Glomerular endothelial cell (primary cell): ENCODE results near the gene TMEFF1. TPM values are rescaled to one million over a fixed set of nuclear protein-coding genes. Genes with fewer than 3 reads are reported as not detected.
"Not testable (repeated sequence)": the region's sequence is repeated elsewhere in the genome, so short reads cannot be mapped to it uniquely, and the experiment has no call there.

Experiments
- DNase-seq: peaks from one replicate; pipeline ENCODE4 v3.0.0-alpha.2; 2011; ENCODE audit warnings: low read depth, low spot score; ENCODE audit errors: extremely low read depth
- total RNA-seq: library from RNA; depleted of rRNA; stranded (reverse); fragments of >200 nt; gene quantifications from 2 replicates; pipeline ENCODE4 v1.2.3, GENCODE V29; 2015

The TMEFF1 gene
- total RNA-seq, 1 donor from 2014 or later: 35.1 TPM

DNA sequence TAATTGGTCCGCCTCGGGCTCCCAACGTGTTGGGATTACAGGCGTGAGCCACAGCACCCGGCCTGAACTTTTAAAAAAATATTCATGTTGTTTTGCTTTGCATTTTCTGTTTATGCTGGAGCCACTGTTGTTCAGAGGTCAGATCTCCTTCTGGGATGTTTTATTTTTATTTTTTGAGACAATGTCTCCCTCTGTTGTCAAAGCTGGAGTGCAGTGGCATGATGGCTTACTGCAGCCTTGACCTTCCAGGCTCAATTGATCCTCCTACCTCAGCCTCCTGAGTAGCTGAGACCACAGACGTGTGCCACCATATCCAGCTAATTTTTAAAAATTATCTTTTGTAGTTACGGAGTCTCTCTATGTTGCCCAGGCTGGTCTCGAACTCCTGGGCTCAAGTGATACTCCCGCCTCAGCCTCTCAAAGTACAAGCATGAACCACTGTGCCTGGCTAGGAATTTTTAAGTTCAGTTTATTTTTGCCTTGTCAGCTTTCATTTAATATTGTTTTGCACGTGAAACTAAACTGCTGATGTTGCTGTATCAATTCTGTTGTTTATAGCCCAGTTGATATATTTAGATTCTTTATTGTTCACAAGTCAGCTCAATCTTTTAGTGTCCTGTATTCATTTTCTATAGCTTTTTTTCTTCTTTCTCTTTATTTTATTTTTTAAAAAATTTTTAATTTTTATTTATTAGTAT lies 13.7 kb downstream of the TMEFF1 start:
- no peak for DNase-seq

DNA sequence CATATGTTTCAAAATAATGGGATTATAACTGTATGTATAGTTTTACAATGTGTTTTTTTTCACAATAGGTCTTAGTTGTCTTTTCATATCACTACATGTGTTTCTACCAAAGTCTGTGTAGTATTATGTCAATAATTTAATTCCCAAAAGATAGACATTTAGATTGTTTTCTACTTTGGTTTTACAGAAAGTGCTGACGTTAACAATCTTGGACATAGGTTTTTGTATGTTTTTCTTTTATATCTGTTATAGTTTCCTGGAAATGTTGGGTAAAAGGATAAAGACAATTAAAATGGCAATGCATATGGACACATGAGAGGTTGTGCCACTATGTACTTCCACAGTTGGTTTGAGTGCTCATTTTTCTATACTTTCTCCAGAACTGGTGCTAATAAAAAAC lies 15.2 kb downstream of the TMEFF1 start:
- no peak for DNase-seq

DNA sequence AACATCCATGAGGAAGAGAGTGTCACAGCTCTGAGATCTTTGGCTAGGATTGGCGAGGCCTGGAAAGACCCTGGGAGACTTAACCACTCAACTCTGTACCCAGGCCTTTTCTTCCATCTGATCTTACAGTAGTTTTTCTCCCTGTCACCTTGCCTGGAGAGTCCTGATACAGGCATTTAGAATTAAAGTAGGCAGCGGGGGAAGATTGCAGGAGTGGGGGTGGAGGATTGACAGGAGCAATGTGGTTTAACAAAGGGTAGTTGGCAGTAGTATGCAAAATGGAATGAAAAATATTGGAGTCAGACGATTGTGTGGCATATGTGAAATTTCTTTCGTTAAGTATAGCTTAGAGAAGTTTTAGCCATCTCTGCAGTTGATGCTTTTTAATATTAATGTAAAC lies 16.9 kb downstream of the TMEFF1 start:
- DNase-seq: no peak

DNA sequence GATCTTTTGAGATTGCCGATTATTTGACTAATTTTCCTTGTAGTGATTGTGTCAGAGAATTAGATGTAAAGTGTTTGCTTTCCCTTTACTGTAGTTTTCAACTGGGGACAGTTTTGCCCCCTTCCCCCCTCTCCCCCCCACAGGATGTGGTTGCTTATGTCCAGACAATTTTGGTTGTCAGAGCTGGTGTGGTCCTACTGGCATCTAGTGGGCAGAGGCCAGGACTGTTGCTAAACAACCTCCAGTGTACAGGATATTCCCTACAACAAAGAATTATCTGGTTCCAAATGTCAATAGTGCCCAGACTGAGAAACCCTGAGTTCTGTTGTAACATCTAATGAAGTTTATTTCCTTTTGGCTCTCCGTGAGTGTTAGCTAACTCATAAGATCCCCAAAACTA lies 20.0 kb downstream of the TMEFF1 start:
- no peak for DNase-seq

DNA sequence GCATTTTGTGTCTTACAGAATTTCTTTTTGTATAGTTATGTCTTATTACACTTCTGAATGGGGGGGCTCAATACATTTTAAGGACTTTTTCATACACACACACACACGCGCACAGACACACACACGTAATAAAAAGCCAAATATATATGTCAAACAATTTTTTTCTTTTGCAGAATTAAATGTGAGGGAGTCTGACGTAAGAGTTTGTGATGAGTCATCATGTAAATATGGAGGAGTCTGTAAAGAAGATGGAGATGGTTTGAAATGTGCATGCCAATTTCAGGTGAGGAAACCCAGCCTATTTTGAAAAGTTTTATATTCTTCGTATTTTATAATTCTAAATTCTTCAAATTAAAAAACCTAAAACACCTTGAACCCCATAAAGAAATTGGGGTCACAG lies 25.6 kb downstream of the TMEFF1 start:
- DNase-seq: no peak

DNA sequence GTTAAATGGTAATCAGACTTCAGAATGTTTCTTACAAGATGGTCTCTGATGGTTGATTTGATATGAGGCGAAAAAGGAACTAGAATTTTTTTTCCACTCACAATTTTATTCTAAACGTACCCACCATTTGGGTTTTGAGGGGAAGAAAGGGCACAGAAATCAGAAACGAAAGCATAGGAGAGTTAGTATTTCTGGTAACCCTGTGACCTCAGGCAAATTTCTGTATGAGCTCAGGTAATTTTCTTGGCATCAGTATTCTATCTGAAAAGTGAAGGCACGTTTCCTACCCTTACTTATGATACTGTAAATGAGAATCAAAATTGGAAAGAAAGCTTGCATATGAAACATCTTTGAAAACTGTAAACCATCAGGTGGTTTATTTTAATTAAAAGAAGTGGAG lies 26.5 kb downstream of the TMEFF1 start:
- no peak for DNase-seq

DNA sequence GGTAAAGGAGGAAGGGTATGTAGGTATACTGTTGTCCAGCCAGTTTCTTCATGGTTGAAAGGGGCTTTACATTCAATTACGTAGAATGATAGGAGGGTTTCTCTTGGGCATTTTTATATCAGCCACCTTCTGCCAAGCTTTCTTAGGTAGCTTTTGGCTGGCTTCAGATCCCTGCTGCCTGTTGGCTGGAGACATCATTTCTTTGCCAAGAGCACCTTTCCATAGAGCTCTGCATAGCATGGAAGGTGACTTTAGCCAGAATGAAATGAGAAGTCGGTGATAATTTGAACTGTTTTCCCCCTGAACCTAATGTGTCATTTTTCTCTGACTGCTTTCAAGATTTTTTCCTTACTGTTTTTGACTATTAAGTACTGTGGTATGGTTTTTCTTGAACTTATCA lies 26.9 kb downstream of the TMEFF1 start:
- DNase-seq: no peak

DNA sequence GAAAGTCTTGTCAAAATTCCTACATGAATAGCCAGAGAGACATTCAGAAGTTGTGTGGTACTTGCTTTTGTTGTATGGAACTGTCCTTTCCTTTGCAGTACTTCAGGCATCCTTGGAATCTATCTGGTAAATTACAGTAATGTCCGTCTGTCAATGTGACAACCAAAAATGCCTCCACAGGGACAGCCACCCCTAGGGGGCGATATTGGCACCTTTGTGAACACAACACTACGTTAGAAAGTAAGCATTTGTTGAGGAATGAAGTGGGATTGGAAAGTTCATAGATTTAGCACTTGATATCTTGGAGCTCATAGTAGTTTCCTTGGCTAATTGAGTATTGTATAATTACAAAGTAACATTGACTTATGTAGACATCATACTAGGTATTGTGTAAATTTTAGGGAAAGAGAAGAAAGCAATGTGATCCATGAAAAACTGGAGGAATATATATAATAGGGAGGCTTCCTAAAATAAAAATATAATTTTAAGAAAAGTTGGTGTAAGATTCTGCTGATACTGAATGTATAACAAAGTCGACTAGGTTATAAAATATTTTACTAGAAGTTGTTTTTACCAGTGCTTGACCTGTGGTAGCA lies 32.7 kb downstream of the TMEFF1 start:
- DNase-seq: peak; percentile 63

DNA sequence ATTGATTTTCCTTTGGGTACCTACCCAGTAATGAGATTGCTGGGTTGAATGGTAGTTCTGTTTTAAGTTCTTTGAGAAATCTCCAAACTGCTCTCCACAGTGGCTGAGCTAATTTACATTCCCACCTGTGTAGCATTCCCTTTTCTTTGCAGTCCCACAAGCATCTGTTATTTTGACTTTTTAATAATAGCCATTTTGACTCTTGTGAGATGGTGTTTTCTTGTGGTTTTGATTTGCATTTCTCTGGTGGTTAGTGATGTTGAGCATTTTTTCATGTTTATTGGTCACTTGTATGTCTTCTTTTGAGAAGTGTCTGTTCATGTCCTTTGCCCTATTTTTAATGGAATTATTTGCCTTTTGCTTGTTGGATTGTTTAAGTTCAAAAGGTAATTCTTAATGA lies 34.4 kb downstream of the TMEFF1 start:
- not testable (repeated sequence) for DNase-seq

DNA sequence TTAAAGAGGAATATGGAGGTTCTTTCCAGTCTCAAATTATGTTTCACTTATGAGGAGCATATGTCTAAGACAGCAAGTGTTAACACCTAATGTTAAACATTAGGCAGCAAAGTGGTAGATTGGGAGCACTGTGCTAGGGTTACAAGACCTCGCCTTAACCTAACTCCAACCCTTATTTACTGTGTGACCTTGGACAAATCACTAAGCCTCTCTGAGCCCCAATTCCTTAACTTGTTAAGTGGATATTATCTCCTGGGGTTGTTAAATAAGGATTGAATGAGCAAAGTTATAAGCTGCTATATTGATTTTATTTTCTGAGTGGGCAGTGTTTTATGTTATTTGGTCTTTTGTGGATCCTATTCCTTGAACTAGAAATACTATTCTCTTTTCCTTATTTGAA lies 38.3 kb downstream of the TMEFF1 start:
- no peak for DNase-seq

DNA sequence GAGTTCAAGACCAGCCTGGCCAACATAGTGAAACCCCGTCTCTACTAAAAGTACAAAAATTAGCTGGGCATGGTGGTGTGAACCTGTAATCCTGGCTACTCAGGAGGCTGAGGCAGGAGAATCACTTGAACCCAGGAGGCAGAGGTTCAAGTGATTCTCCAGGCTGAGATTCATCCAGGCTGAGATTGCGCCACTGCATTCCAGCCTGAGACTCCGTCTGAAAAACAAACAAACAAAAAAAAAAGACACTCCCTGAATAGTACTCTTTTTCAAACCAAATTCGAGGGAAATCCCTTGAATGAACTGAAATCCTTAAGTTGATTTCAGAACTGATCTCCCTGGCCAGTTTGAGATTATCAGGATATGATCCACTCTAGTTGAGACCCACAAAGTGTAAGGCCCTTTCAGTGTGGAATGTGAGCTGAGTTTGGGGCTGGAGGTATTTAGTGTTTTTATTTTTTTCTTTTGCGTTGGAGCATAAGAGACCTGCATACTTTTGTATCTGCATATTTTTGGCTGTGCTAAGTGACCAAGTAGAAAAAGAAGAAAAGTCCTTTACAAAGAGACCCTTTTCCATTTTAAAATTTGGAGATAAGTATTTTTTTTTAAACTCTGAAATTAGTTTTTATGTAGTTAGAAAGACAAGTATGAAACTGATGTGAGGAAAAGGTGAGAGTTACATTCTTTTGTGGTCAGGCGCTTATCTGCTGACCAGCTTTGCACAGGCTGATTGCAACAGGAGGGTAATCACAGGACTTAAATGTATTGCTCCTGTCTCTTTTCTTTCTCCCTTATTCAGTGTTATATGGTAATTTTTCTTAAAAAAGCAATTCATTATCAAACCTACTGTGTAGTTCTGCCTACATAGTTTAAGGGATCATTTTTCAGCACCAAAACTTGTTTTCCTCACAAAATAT lies 42.9 kb downstream of the TMEFF1 start:
- DNase-seq: no peak

DNA sequence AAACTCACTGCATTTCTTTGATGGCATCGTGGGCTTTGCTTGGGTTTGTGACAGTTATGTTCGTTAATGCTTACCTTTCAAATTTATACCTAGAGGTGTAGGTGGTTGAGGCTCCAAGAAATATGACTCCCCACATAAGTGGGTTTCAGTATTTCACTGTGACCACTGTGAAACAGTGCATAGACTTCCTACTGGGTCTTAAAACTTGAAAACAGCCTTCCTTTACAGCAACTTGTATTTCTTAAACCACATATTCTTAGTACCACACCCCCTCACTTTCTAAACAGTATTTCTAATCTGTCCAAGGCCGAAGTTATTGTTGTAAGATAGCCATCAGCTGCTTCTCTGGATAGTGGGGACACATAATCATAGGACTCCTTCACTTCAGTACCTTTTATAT lies 48.3 kb downstream of the TMEFF1 start:
- DNase-seq: no peak

DNA sequence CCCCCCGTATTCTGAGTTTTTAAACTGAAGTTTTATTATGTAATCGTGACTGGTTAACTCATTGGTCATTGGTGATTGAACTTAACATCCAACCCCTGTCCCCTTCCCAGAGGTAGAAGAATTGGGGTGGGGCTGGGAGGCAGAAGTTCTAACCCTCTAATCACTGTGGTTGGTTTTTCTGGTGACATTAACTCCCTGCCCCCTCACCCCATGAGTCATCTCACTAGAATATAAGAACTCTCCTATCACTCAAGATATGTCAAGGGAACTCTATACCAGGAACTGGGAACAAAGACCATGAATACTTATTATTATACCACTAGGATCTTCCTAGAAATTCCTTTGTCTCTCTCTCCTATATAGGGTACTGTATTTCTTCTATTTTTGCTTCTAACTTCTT lies 52.6 kb downstream of the TMEFF1 start:
- DNase-seq: no peak

DNA sequence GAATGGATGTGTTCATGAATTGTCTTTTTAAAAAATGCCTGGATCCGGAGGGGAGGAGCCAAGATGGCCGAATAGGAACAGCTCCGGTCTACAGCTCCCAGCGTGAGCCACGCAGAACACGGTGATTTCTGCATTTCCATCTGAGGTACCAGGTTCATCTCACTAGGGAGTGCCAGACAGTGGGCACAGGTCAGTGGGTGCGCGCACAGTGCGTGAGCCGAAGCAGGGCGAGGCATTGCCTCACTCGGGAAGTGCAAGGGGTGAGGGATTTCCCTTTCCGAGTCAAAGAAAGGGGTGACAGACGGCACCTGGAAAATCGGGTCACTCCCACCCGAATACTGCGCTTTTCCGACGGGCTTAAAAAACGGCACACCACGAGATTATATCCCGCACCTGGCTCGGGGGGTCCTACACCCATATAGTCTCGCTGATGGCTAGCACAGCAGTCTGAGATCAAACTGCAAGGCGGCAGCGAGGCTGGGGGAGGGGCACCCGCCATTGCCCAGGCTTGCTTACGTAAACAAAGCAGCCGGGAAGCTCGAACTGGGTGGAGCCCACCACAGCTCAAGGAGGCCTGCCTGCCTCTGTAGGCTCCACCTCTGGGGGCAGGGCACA lies 54.3 kb downstream of the TMEFF1 start:
- not testable (repeated sequence) for DNase-seq

DNA sequence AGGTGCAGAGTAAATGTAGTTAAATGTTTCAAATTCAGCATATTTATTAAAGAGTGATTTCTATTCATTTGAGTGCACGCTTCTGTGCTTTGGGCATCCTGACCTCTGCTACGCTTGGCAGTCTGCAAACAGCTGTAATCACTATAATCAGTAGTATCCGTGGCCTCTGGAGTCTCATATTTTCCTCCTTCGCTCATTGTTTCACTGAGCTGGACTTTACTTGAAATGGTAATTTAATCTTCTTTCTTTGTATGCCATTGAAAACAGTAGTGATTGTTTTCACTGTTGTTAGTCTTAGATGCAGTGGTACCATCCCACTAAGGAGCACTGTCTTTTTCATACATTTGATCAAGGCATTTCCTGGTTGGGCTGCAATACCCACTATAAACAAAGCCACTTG lies 61.5 kb downstream of the TMEFF1 start:
- no peak for DNase-seq

DNA sequence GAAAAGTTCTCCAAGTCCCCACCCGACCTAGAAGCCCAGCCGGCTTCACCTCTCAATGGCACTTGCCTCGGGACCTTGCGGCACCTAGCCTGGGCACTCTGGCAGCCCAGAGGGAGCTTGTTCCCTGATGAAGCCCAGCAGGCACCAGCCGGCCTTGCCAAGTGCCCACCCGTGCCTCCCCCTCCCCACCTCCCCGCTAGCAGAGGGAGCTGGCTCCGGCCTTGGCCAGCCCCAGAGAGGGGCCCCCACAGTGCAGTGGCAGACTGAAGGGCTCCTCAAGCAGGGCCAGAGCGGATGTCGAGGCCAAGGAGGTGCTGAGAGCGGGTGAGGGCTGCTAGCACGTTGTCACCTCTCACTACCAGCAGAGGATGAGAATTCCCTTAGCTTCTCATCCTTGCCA lies 67.4 kb downstream of the TMEFF1 start:
- no peak for DNase-seq

DNA sequence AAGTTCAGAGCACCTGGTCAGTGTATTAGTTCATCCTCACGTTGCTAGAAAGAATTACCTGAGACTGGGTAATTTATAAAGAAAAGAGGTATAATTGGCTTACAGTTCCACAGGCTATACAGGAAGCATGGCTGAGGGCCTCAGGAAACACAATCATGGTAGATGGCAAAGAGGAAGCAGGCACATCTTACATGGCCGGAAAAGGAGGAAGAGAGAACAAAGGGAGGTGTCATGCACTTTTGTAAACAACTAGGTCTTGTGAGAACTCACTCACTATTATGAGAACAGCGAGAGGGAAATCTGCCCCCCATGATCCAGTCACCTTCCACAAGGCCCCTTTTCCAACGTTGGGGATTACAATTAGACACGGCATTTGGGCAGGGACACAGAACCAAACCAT lies 76.1 kb downstream of the TMEFF1 start:
- peak; percentile 77 for DNase-seq

DNA sequence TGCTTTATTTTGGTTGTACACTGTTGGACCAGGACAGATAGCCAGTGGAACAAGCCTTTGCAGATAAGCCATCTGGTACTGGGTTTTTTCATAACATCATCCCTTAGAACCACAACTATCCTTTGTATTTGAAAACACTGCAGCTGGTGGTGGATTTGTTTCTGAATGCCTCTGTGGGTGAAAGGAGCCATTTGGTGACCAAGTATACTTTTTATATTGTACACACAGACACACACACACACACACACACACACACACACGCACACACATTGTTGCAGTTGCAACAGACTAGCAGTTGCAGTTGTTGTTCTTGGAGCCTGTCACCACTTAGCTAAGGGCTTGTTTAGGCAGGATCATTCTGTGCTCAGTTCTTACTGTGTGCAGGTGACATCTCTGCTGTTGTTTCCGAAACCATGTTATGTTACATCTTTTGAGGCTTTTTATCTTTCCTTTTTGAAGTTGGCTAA lies 82.0 kb downstream of the TMEFF1 start:
- DNase-seq: no peak

DNA sequence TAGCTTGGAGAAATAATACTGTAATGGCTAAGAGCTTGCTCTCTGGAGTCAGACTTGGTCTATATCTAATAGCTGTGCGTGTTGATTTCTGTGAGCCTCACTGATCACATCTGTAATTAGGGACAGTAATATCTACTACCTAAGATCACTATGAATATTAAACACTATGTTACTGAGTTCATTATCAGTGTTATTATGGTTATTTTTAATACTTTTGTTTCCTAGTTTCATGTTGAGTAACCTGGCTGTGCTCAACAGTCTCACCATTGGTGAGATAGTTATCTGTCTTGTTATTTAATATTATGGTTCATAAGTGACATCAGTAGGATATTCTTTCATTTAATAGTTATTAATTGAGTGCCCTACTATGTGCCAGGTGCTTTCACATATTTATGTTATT lies 82.5 kb downstream of the TMEFF1 start:
- DNase-seq: no peak

DNA sequence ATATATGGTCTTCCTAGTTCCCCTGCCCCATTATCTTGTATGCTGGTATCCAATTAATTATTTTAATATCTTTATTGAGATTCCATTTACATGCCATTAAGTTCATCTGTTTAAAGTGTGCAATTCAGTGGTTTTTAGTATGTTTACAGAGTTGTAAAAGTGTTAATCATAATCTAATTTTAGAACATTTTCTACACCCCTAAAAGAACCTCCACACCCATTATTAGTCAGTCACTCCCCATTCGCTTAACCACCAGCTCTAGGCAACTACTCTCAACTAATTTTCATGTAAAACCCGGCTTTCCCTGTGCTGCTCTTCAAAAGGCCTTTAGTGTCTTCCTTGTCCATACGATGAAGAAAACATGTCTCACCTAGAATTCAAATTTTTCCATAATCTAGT lies 84.1 kb downstream of the TMEFF1 start:
- no peak for DNase-seq

DNA sequence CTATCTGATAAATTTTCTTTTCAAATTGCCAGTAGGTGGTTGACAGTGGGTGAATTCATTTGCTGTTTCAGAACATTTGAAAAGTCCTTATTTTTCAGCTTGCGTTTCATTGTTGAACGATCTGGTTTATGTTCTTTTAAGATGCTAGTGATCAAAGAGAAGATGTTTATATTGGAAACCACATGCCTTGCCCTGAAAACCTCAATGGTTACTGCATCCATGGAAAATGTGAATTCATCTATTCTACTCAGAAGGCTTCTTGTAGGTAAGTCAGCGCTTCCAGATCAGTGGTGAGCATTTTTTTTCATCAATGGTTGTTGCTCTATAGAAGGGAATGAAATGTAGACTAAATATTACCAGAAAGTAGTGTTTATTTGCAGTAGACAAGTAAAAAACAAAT lies 88.3 kb downstream of the TMEFF1 start:
- no peak for DNase-seq
